ENCODE results near the gene ACBD4.

Gene ACBD4

DNA sequence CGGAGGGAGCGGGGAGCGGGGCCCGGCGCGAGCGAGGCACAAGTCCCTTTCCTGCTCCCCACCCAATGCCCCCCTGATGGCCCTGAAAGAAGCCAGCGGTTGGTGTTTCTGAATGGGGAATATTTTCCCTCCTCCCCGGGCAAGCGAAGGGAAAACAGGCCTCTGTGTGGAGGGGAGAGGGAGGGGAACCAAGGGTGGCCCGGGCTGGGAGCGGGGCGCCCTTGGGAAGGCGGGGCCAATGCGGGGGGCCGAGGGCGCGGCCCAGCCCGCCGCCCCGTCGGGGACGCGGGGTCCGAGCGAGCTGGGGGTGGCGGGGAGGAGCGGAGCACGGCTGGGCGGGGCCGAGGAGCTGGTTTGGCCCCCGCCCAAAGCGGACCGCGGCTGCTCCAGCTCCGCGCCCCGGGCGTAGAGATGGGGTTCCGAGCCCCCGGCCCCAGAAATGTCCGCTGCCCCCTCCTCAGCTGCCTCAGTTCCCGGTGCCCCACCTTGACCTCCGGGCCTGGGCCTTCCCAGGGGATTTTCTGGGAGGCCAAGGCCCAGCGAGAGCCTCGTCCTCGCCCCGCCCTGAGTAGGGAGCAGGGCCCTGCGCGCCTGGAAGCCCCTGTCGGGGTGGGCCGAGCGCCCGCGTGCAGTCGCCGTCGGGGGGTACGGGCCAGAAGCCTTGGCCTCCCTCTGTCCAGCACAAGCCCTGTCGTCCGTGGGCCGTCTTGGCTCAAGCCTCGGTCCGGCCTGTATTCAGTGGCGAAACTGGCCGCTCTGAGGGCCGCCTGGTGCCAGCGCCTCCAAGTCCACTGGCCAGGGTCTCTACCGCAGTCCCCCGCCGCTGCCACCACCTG, 8.9 kb downstream of the ACBD4 start:
- peak overlapping the region; percentile 57 for H3K4me3 ChIP-seq (ENCODE audit: low read depth, low read length)

DNA sequence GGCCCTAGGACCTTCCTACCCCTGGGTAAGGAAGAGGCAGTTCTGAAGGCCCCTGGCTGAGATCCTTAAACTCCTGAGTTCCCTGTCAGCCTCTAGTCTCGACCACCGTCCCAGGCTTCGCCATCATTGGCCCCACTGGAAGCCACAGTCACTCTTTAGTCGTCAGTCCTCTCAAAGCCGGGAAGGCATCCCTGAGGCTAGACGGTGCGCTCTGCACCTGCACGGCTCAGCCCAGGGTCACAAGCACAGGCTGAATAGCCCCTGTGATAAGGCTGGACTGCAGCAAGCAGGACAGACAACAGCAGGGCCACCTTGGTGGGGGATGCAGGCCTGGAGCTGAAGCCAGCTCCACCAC, 9.5 kb downstream of the ACBD4 start:
- DNase-seq (ENCODE audit: low read depth) = no peak
- H3K4me3 ChIP-seq (ENCODE audit: low read depth, low read length) = no peak overlapping the region
- TF ChIP-seq, protein P1, sequence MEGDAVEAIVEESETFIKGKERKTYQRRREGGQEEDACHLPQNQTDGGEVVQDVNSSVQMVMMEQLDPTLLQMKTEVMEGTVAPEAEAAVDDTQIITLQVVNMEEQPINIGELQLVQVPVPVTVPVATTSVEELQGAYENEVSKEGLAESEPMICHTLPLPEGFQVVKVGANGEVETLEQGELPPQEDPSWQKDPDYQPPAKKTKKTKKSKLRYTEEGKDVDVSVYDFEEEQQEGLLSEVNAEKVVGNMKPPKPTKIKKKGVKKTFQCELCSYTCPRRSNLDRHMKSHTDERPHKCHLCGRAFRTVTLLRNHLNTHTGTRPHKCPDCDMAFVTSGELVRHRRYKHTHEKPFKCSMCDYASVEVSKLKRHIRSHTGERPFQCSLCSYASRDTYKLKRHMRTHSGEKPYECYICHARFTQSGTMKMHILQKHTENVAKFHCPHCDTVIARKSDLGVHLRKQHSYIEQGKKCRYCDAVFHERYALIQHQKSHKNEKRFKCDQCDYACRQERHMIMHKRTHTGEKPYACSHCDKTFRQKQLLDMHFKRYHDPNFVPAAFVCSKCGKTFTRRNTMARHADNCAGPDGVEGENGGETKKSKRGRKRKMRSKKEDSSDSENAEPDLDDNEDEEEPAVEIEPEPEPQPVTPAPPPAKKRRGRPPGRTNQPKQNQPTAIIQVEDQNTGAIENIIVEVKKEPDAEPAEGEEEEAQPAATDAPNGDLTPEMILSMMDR (conservative IDR thresholded peaks at IDR 0.05; ENCODE audit: low read depth, low read length) = no peak

More for the DNA sequence above, 8.9 kb downstream of the ACBD4 start:
- TF ChIP-seq, protein P1 (conservative IDR thresholded peaks at IDR 0.05; ENCODE audit: low read depth, low read length) = no peak
- DNase-seq (ENCODE audit: low read depth) = no peak

DNA sequence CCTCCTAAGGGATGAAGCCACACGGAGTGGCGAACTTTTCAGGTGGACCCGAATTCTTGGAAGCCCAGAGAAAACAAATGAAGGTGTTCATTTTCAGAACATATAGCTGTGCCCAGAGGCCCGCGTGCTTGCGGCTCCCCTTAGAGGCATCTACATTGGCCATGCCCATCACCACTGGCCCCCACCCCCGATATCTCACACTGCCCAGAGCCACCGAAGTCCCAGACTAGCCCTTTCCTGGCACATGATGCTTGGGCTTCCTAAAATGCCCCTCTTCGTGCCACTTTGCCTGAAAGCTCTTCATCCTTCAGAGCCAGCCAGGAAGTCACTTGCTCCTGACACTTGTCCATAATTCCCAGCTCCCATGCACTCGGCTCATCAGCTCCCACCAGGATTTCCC, 10.7 kb downstream of the ACBD4 start:
- TF ChIP-seq, protein P1 (conservative IDR thresholded peaks at IDR 0.05; ENCODE audit: low read depth, low read length) = no peak
- no peak for DNase-seq (ENCODE audit: low read depth)
- H3K4me3 ChIP-seq (ENCODE audit: low read depth, low read length) = no peak overlapping the region

DNA sequence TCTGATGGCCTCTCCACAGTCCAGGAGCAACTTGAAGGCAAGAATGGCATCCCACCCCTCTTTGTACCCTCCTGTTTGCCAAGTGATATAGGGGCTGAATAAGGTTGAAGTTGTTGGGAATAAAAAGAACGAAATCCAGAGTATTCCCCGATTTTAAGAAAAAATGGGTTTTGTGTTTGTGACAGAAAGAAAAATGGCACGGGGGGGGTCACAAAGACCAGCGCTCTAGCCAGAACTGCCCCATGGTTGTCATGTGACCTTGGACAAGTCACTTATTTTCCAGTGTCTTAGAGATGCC, 11.1 kb downstream of the ACBD4 start:
- TF ChIP-seq, protein P1 (conservative IDR thresholded peaks at IDR 0.05; ENCODE audit: low read depth, low read length) = no peak
- no peak overlapping the region for H3K4me3 ChIP-seq (ENCODE audit: low read depth, low read length)
- no peak for DNase-seq (ENCODE audit: low read depth)

DNA sequence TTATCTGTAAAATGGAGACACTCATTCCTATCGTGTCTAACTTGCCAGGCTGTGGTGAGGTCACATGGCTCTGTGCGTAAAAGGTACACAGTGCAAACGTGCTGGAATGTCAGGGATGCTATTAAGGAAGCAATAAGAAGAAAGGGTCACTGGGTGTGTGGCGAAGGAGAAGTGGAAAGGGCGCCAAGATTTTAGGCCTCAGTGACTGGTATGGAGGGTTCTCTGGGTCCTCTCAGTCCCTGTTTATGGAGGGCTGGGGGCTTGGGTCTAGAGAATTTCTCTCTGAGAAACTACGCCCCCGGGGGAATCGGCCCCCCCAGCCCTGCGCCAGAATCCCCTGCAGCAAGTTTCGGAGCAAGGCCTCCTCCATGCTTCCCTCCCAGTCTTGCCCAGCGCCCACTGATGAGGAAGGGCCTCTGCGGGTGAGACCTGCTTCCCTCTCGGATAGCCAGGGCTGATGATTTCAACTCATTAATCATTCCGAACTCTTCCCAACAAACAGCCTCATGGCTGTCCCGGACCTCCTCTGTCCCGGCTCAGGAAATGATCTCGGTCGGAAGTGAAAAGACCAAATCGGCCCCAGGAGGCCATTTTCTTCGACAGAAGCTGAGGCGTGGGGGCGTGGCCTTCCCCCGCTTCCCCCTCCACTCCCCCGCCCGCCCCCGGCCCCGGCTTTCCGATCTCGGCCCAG, 11.5 kb downstream of the ACBD4 start:
- peak; percentile 91 for DNase-seq (ENCODE audit: low read depth)
- TF ChIP-seq, protein P1 (conservative IDR thresholded peaks at IDR 0.05; ENCODE audit: low read depth, low read length) = no peak
- H3K4me3 ChIP-seq (ENCODE audit: low read depth, low read length) = peak overlapping the region; percentile 73

DNA sequence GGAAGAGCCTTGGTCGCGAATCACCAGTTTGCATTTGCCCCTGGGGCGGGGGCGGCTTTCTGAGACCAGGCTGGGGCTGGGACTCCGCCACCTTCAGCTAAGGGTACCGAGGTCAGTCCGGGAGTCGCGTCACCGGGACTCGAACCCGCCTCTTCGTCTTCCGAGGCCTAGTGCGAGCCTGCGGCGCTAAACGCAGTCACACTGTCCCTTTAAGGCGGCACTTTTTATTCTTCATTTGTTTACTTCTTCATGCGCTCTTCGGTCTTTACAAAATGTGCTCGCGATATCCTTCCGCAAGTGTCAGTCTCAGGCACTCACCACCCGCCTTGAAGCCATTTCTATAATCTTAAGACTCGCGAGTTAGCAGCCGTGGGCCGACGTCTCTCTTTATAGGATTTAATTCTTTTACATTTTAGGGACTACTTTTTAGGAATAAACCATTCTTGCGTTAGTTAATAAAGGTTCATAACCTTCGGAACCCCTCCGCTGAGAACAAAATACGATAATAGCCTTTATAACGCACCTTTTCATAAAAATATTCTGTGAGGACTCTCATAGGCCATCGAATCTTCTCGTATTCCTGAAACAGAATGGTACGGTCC, 12.2 kb downstream of the ACBD4 start:
- TF ChIP-seq, protein P1 (conservative IDR thresholded peaks at IDR 0.05; ENCODE audit: low read depth, low read length) = peak; percentile 1
- DNase-seq (ENCODE audit: low read depth) = peak; percentile 97
- H3K4me3 ChIP-seq (ENCODE audit: low read depth, low read length) = peak overlapping the region; percentile 73

Data from choroid plexus epithelial cell (primary cell).